HG03342 (cell line): ENCODE measurements around the gene MSH6.
"Not testable (repeated sequence)": the region's sequence is repeated elsewhere in the genome, so short reads cannot be mapped to it uniquely, and the experiment has no call there.

Experiments
- ATAC-seq: cut with Tn5 transposase; IDR thresholded peaks from one replicate; pipeline ENCODE4 v1.9.1; 2021; ENCODE audit warnings: mild to moderate bottlenecking, moderate library complexity; ENCODE audit not compliant: unreplicated experiment

The MSH6 gene

DNA sequence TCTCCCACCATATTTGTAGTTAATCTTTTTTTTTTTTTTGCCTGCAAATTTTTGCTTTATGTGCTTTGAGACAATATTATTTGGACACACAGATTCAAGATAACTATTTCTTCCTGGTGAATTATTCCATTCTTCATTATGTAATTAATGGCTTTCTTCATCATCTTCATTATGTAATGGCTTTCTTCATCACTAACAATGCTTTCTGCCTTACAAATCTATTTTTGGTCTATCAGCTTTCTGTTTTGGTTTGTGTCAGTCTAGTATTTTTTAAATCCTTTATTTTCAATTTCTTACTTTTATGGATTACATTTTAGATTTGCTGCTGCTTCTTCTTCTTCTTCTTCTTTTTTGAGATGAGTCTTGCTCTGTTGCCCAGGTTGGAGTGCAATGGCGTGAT is 60.5 kb downstream of the MSH6 start:
- ATAC-seq, result no peak

DNA sequence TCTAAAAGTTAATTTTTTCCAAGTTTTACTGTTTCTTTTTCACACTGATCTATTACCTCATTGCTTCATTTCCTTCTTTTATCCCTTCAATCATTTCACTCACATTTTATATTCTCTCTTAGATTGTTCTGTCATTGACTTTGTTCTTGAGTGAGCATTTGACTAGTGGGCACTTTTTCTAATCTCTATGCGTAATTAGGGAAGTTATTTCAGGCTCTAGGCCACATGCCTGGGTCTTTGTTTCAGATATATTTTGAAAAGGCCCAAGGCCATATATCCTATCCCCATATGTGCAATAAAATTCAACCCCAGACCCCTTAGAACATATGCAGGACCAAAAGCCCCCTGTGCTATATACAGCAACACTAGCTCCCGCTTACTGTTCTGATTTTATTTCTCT is 61.2 kb downstream of the MSH6 start:
- no peak for ATAC-seq

DNA sequence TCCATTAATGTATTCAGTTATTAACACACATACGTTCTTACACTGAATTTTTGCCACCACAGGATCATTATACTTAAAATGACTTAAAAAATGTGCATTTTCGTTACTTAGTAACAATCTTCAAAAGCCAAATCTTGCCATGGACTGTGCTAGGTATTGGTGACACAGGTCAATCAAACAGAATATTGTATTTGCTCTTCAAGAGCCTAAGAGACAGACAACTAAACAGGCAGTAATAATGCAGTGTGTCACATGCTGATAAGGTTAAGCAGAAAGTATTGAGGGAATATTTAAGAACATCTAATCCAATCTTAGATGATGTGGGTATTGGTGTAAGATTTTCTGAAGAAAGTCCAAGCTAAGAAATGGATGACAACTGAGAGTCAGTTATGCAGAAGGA is 66.4 kb downstream of the MSH6 start:
- no peak for ATAC-seq

DNA sequence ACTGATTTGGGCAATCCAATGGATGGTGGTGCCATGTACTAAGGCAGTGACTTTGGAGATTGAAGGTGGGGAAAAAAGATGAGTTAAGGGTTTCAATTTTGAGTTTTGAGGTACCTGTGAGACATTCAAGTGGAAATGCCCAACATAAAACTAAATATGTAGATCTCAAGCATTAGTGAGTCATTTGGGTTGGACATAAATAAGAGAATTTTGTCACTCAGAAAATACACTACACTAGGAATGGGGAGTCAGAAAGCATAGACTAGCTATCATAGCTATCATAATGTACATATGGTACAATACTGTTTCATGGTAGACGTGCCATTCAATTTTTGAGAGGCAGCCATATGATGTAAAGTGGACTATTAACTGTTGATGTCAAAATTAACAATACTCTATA is 67.3 kb downstream of the MSH6 start:
- no peak for ATAC-seq

DNA sequence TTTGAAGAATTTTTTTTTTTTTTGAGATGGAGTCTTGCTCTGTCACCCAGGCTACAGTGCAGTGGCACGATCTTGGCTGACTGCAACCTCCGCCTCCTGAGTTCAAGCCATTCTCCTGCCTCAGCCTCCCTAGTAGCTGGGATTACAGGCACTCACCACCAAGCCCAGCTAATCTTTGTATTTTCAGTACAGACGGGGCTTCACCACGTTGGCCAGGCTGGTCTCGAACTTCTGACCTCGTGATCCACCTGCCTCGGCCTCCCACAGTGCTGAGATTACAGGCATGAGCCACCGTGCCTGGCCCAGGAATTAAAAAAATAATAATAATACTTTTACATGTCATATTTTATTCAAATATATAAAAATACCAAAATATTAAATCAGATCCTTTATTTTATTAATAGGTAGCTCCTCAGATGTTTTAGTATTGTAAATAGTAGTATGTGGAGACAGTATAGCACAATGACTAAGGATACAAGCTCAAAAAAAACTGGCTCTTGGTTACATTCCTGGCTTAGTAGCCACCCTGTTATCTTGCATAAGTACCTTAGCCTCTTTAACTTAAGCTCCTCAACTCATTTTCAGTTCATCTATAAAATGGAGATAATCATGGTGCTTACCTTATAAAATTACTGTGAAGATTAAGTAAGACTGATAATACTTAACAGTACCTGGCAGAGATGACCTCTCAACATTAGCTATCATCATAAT is 70.3 kb downstream of the MSH6 start:
- ATAC-seq, result not testable (repeated sequence)
